AG08395 (cell line): ENCODE data around the gene SNPH.
"Not testable (repeated sequence)": the region's sequence is repeated elsewhere in the genome, so short reads cannot be mapped to it uniquely, and the experiment has no call there.

Experiments
- DNase-seq: peaks from one replicate; pipeline ENCODE4 v3.0.0; 2012; ENCODE audit warnings: mixed read lengths, low spot score

Gene SNPH

GRCh38 chr20:1341561-1342265 is 75.6 kb downstream of the SNPH start:
- DNase-seq: peak; percentile 48

GRCh38 chr20:1343446-1344124 is 77.5 kb downstream of the SNPH start:
- not testable (repeated sequence) for DNase-seq

- DNase-seq: no peak
Observed at GRCh38 chr20:1345030-1345755, 79.1 kb downstream of the SNPH start.

DNA sequence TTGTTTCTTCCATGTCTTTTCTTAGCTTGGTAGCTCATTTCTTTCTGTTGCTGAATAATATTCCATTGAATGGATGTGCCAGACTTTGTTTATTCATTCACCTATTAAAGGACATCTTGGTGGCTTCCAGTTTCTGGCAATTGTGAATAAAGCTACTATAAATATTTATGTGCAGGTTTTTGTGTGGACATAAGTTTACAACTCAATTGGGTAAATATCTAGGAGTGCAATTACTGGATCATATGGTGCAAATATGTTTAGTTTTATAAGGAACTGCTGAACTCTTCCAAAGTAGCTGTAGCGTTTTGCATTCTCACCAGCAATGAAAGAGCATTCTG is 79.6 kb downstream of the SNPH start:
- DNase-seq: no peak

DNA sequence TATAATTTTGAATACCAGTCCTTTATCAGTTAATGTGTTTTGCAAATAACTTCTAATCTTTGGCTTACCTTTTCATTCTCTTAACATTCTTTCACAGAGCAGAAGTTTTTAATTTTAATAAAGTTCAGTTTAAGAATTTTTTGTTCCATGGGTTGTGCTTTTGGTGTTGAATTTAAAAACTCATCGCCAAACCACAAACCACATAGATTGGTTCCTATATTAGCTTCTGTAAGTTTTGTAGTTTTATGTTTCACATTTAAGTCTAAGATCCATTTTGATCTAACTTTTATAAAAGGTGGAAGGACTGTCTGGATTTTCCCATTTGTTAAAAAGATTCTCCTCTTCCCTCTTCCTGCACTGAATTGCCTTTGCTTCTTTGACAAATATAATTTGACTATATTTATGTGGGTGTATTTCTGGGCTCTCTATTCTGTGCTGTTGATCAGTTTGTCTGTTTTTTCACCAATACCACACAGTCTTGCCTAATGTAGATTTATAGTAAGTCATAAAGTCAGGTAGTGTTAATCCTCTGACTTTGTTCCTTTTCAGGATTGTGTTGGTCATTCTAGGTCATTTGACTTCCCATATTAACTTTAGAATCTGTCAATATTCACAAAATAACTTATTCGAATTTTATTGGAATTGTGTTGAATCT is 80.3 kb downstream of the SNPH start:
- DNase-seq: no peak

GRCh38 chr20:1353956-1354355 is 87.9 kb downstream of the SNPH start:
- DNase-seq: no peak

DNA sequence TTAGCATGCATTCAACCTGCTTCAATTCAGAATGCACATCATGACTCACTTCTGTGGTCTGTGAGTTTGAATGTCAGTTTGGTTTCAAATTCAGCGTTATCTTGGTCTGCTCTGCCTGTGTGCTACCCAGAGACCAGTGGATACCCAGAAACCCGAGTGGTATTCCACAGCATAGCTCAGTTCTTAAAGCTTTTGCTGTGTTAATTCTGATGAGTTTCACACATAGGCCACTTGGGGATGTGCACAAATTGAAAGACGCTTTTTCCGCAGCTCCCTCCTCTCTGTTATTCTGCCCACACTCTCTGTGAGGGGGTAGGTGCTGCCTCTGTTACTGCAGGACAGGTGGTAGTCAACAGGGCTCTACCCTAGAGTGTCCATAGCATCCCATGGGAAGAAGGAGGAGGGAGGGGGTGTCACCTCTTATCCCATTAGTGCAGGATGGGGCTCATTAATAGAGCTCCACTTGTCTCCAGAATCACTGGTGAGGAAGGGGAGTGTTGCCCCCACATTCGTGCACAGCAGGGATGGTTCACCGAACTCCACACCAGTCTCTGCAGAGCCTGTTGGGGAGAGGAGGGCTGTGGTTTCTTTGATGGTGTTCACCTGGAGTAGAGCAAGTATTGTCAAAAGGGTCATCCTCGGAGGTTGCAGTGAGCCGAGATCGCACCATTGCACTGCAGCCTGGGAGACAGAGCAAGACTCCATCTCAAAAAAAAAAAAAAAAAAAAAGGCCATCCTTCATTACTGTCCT is 92.0 kb downstream of the SNPH start:
- DNase-seq: no peak
